ENCODE data around the gene WDR18.
"Not testable (repeated sequence)": the region's sequence is repeated elsewhere in the genome, so short reads cannot be mapped to it uniquely, and the experiment has no call there.

Gene WDR18

GRCh38 chr19:954672-955494 is 29.3 kb upstream of the WDR18 start:
- peak; percentile 54 to 67 for DNase-seq
- TF ChIP-seq GATA1 (IDR thresholded peaks at IDR 0.05; ENCODE audit: low read depth, low read length) (no peak), POLR2A (IDR thresholded peaks at IDR 0.05; ENCODE audit: low read length) (no peak)

- TF ChIP-seq POLR2A (IDR thresholded peaks at IDR 0.05; ENCODE audit: low read length) (no peak), GATA1 (IDR thresholded peaks at IDR 0.05; ENCODE audit: low read depth, low read length) (no peak)
- no peak for DNase-seq
These were observed 28.1 kb upstream of the WDR18 start for GRCh38 chr19:955803-956765.

GRCh38 chr19:956766-957440 is 27.2 kb upstream of the WDR18 start:
- DNase-seq, result no peak
- no peak for TF ChIP-seq GATA1 (IDR thresholded peaks at IDR 0.05; ENCODE audit: low read depth, low read length)
- TF ChIP-seq POLR2A (IDR thresholded peaks at IDR 0.05; ENCODE audit: low read length), result no peak

- DNase-seq, result not testable (repeated sequence)
These were observed 26.6 kb upstream of the WDR18 start for GRCh38 chr19:957578-957977.

- DNase-seq, result peak in 1 of 2 experiments; percentile 53
- TF ChIP-seq POLR2A (IDR thresholded peaks at IDR 0.05; ENCODE audit: low read length), result no peak
- no peak for TF ChIP-seq GATA1 (IDR thresholded peaks at IDR 0.05; ENCODE audit: low read depth, low read length)
These were observed 24.9 kb upstream of the WDR18 start for GRCh38 chr19:958967-959855.

- DNase-seq, result no peak
- TF ChIP-seq GATA1 (IDR thresholded peaks at IDR 0.05; ENCODE audit: low read depth, low read length) (no peak), POLR2A (IDR thresholded peaks at IDR 0.05; ENCODE audit: low read length) (no peak)
These were observed 24.1 kb upstream of the WDR18 start for GRCh38 chr19:960020-960419.

GRCh38 chr19:960601-960938 is 23.6 kb upstream of the WDR18 start:
- no peak for TF ChIP-seq POLR2A (IDR thresholded peaks at IDR 0.05; ENCODE audit: low read length)
- TF ChIP-seq GATA1 (IDR thresholded peaks at IDR 0.05; ENCODE audit: low read depth, low read length), result no peak
- DNase-seq, result no peak

GRCh38 chr19:961866-962620 is 22.1 kb upstream of the WDR18 start:
- TF ChIP-seq GATA1 (IDR thresholded peaks at IDR 0.05; ENCODE audit: low read depth, low read length) (no peak), POLR2A (IDR thresholded peaks at IDR 0.05; ENCODE audit: low read length) (no peak)
- DNase-seq, result peak; percentile 92 to 95

- DNase-seq, result no peak
- no peak for TF ChIP-seq POLR2A (IDR thresholded peaks at IDR 0.05; ENCODE audit: low read length)
- no peak for TF ChIP-seq GATA1 (IDR thresholded peaks at IDR 0.05; ENCODE audit: low read depth, low read length)
These were observed 21.3 kb upstream of the WDR18 start for GRCh38 chr19:962683-963400.

GRCh38 chr19:963486-963951 is 20.6 kb upstream of the WDR18 start:
- TF ChIP-seq POLR2A (IDR thresholded peaks at IDR 0.05; ENCODE audit: low read length), result no peak
- TF ChIP-seq GATA1 (IDR thresholded peaks at IDR 0.05; ENCODE audit: low read depth, low read length), result no peak

GRCh38 chr19:964116-964520 is 20.0 kb upstream of the WDR18 start:
- no peak for TF ChIP-seq GATA1 (IDR thresholded peaks at IDR 0.05; ENCODE audit: low read depth, low read length)
- DNase-seq, result no peak

More at GRCh38 chr19:963486-963951, 20.6 kb upstream of the WDR18 start:
- no peak for DNase-seq
